22Rv1 (cell line): ENCODE results near the gene SLC35A2.

Experiments used
- ZFX ChIP-seq: fragments of 450-650 bp; IDR thresholded peaks from 2 replicates; pipeline ENCODE4 v1.6.1; 2017; ENCODE audit warnings: antibody characterized with exemption, borderline replicate concordance
- TF ChIP-seq, protein P1 (sequence below): fragments of 450-650 bp; IDR thresholded peaks from 2 replicates; pipeline ENCODE4 v1.5.1; 2017; ENCODE audit warnings: mild to moderate bottlenecking

- TF ChIP-seq, protein P1, sequence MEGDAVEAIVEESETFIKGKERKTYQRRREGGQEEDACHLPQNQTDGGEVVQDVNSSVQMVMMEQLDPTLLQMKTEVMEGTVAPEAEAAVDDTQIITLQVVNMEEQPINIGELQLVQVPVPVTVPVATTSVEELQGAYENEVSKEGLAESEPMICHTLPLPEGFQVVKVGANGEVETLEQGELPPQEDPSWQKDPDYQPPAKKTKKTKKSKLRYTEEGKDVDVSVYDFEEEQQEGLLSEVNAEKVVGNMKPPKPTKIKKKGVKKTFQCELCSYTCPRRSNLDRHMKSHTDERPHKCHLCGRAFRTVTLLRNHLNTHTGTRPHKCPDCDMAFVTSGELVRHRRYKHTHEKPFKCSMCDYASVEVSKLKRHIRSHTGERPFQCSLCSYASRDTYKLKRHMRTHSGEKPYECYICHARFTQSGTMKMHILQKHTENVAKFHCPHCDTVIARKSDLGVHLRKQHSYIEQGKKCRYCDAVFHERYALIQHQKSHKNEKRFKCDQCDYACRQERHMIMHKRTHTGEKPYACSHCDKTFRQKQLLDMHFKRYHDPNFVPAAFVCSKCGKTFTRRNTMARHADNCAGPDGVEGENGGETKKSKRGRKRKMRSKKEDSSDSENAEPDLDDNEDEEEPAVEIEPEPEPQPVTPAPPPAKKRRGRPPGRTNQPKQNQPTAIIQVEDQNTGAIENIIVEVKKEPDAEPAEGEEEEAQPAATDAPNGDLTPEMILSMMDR, result no peak
- no peak for TF ChIP-seq ZFX
Observed at GRCh38 chrX:48908600-48908999, 2.8 kb downstream of the SLC35A2 start.
